Ovary (tissue), 3 donors: ENCODE data around the gene PYGO2.

Source experiments
- POLR2A ChIP-seq: fragments of 450-650 bp; IDR thresholded peaks from one replicate; pipeline ENCODE4 v1.6.1; 2017; ENCODE audit warnings: antibody characterized with exemption, mild to moderate bottlenecking, moderate library complexity
- TF ChIP-seq, protein P1 (sequence below), 3 donors: fragments of 450-650 bp in 2 of 3; fragments of 200-600 bp in 1 of 3; IDR thresholded peaks; one replicate each; pipeline versions ENCODE4 v1.5.1 to v1.8.0; 2016 to 2022; ENCODE audit warnings: antibody characterized with exemption in 3 of 3, mild to moderate bottlenecking in 1 of 3
- donor health status: DM: no; HTN: no; CAD: no.

DNA sequence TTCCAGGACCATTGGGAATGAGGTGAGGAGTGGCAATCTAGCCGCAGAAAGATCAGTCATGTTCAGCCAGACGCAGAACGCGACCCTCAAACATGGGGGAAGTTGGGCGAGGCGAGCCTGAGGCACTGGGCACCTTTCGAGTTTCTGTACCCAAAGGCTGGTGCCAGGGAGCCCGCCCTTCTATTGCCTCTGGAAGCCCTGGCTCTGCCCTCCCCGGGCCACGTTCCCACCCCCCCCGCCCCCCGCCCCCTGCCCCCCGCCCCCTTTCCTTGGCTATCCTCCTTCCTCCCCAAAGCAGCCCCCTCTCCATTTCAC, 38.8 kb upstream of the PYGO2 start:
- no peak for TF ChIP-seq POLR2A
- TF ChIP-seq, protein P1, sequence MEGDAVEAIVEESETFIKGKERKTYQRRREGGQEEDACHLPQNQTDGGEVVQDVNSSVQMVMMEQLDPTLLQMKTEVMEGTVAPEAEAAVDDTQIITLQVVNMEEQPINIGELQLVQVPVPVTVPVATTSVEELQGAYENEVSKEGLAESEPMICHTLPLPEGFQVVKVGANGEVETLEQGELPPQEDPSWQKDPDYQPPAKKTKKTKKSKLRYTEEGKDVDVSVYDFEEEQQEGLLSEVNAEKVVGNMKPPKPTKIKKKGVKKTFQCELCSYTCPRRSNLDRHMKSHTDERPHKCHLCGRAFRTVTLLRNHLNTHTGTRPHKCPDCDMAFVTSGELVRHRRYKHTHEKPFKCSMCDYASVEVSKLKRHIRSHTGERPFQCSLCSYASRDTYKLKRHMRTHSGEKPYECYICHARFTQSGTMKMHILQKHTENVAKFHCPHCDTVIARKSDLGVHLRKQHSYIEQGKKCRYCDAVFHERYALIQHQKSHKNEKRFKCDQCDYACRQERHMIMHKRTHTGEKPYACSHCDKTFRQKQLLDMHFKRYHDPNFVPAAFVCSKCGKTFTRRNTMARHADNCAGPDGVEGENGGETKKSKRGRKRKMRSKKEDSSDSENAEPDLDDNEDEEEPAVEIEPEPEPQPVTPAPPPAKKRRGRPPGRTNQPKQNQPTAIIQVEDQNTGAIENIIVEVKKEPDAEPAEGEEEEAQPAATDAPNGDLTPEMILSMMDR (IDR thresholded peaks at IDR 0.05), result no peak
